DOHH2 (cell line): ENCODE data around the gene SRGAP3.

Source experiments
- H3F3A ChIP-seq: fragments of 200-600 bp; sonication (generic), shearing (Covaris generic); 2 replicates; pipeline ENCODE4 v1.6.0; 2016; ENCODE audit warnings: antibody characterized with exemption, mild to moderate bottlenecking; ENCODE audit not compliant: control insufficient read depth, insufficient read depth
- H3K27ac ChIP-seq: fragments of 200-600 bp; sonication (generic); 2 replicates; pipeline ENCODE4 v1.5.1; 2014; ENCODE audit warnings: low read depth, mild to moderate bottlenecking, low read length, moderate library complexity
- H3K27me3 ChIP-seq: fragments of 200-600 bp; sonication (generic); 2 replicates; pipeline ENCODE4 v1.6.1; 2014; ENCODE audit warnings: mild to moderate bottlenecking, low read length, mixed read lengths; ENCODE audit not compliant: control insufficient read depth
- H3K36me3 ChIP-seq: fragments of 200-600 bp; sonication (generic); 2 replicates; pipeline ENCODE4 v1.6.1; 2014; ENCODE audit warnings: mild to moderate bottlenecking, low read length, moderate library complexity, mixed read lengths; ENCODE audit not compliant: control insufficient read depth
- H3K4me1 ChIP-seq: fragments of 200-600 bp; sonication (generic); 2 replicates; pipeline ENCODE4 v1.6.1; 2014; ENCODE audit warnings: mild to moderate bottlenecking, low read length, mixed read lengths; ENCODE audit not compliant: control insufficient read depth
- H3K4me2 ChIP-seq: fragments of 200-600 bp; sonication (generic); 2 replicates; pipeline ENCODE4 v1.6.0; 2014; ENCODE audit warnings: mild to moderate bottlenecking, low read length, moderate library complexity
- H3K4me3 ChIP-seq: fragments of 200-600 bp; sonication (generic); 2 replicates; pipeline ENCODE4 v1.5.1; 2014; ENCODE audit warnings: mild to moderate bottlenecking, low read length, mixed read lengths
- H3K79me2 ChIP-seq: fragments of 200-600 bp; sonication (generic); 2 replicates; pipeline ENCODE4 v1.6.1; 2014; ENCODE audit warnings: mild to moderate bottlenecking, low read length, mixed read lengths; ENCODE audit not compliant: control insufficient read depth
- H3K9me2 ChIP-seq: fragments of 200-600 bp; sonication (generic); replicated peaks from 2 replicates; pipeline ENCODE4 v1.6.1; 2014; ENCODE audit warnings: mild to moderate bottlenecking, low read length, mixed read lengths; ENCODE audit not compliant: control insufficient read depth
- H3K9me3 ChIP-seq: fragments of 200-600 bp; sonication (generic); 2 replicates; pipeline ENCODE4 v1.6.1; 2014; ENCODE audit warnings: antibody characterized with exemption, low read length, mixed read lengths; ENCODE audit not compliant: control insufficient read depth, insufficient read depth
- H4K20me1 ChIP-seq: fragments of 200-600 bp; sonication (generic); 2 replicates; pipeline ENCODE4 v1.6.0; 2014; ENCODE audit warnings: low read depth, mild to moderate bottlenecking, antibody characterized with exemption, low read length, moderate library complexity; ENCODE audit not compliant: control insufficient read depth, insufficient read depth
- CTCF ChIP-seq: fragments of 200-600 bp; sonication (generic); IDR thresholded peaks from one replicate; pipeline ENCODE4 v1.5.1; 2014; ENCODE audit warnings: antibody characterized with exemption, mild to moderate bottlenecking, low read depth, low read length; ENCODE audit not compliant: poor library complexity, severe bottlenecking
- EZH2phosphoT487 ChIP-seq: fragments of 200-600 bp; sonication (generic); IDR thresholded peaks from 2 replicates; pipeline ENCODE4 v1.6.1; 2017; ENCODE audit warnings: borderline replicate concordance, mild to moderate bottlenecking, antibody characterized with exemption, low read length, moderate library complexity, mixed read lengths

Gene SRGAP3

GRCh38 chr3:9023226-9023590, 226.2 kb downstream of the SRGAP3 start:
- H3K27ac ChIP-seq: no peak overlapping the region
- no peaks in the 10 kb centered on the region for H3K79me2 ChIP-seq
- no peak overlapping the region for H3K4me3 ChIP-seq
- no peak overlapping the region for H3K4me2 ChIP-seq
- no peaks in the 10 kb centered on the region for H3K27me3 ChIP-seq
- no peaks in the 10 kb centered on the region for H3K9me2 ChIP-seq
- no peaks in the 10 kb centered on the region for H3K4me1 ChIP-seq
- no peaks in the 10 kb centered on the region for H3K36me3 ChIP-seq
- TF ChIP-seq EZH2phosphoT487: no peak
- no peak for TF ChIP-seq CTCF
- H4K20me1 ChIP-seq: no peaks in the 10 kb centered on the region
- H3K9me3 ChIP-seq: no peaks in the 10 kb centered on the region
- no peaks in the 10 kb centered on the region for H3F3A ChIP-seq

- Histone ChIP-seq H3K9me3 (no peaks in the 10 kb centered on the region), H3K4me3 (no peak overlapping the region), H3K9me2 (no peaks in the 10 kb centered on the region), H3K4me1 (no peaks in the 10 kb centered on the region), H3K79me2 (no peaks in the 10 kb centered on the region), H3K27me3 (no peaks in the 10 kb centered on the region), H3K36me3 (no peaks in the 10 kb centered on the region), H3K27ac (no peak overlapping the region), H4K20me1 (no peaks in the 10 kb centered on the region), H3K4me2 (no peak overlapping the region), H3F3A (no peaks in the 10 kb centered on the region)
- TF ChIP-seq EZH2phosphoT487: no peak
- TF ChIP-seq CTCF: no peak
Observed at GRCh38 chr3:9022305-9023225, 226.9 kb downstream of the SRGAP3 start.

DNA sequence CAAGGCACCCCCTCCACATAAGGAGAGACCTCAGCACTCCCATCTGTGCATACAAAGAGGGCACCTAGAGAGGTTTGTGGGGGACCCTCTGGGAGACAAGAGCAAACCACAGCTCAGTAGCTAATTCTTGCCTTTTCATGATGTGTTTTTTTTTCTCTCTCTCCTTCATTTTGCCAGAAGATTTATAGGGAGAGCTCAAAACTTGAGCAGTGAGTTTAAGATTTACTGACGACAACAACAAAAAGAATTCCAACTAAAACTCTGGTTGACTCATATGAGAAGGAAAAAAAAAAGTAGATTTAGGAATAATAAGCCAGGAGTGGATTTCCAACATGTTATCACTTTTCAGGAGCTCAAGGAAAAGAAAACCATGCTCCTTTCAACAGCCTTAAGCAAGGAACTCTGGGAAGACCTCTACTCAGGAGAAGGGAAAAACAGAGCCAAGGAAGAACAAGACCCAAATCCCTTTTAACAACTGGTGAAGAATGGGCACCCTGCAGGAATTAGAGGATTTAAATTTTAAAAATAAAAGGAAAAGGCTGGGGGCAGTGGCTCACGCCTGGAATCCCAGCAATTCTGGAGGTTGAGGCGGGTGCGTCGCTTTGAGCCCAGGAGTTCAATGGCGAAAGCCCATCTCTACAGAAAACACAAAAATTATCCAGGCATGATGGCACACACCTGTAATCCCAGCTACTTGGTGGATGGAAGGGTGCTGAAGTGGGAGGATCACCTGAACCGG, 228.0 kb downstream of the SRGAP3 start:
- H3K27ac ChIP-seq: no peak overlapping the region
- no peaks in the 10 kb centered on the region for H3K36me3 ChIP-seq
- H3K9me3 ChIP-seq: no peaks in the 10 kb centered on the region
- no peaks in the 10 kb centered on the region for H4K20me1 ChIP-seq
- H3K4me3 ChIP-seq: no peak overlapping the region
- no peaks in the 10 kb centered on the region for H3K4me1 ChIP-seq
- no peaks in the 10 kb centered on the region for H3K9me2 ChIP-seq
- no peaks in the 10 kb centered on the region for H3K27me3 ChIP-seq
- H3K79me2 ChIP-seq: no peaks in the 10 kb centered on the region
- TF ChIP-seq EZH2phosphoT487 (no peak), CTCF (no peak)
- H3F3A ChIP-seq: no peaks in the 10 kb centered on the region
- H3K4me2 ChIP-seq: no peak overlapping the region
